NCI-H1105 treated with DMSO at 0.1 percent for 48 hours (cell line): ENCODE measurements around the gene RASAL1.
A peak's percentile ranks its signal among the peaks of the same experiment; 100 is the strongest.

Experiments used
- DNase-seq: peaks from one replicate; lab custom pipeline; 2025; lab: John Stamatoyannopoulos, UW

Gene RASAL1

DNA sequence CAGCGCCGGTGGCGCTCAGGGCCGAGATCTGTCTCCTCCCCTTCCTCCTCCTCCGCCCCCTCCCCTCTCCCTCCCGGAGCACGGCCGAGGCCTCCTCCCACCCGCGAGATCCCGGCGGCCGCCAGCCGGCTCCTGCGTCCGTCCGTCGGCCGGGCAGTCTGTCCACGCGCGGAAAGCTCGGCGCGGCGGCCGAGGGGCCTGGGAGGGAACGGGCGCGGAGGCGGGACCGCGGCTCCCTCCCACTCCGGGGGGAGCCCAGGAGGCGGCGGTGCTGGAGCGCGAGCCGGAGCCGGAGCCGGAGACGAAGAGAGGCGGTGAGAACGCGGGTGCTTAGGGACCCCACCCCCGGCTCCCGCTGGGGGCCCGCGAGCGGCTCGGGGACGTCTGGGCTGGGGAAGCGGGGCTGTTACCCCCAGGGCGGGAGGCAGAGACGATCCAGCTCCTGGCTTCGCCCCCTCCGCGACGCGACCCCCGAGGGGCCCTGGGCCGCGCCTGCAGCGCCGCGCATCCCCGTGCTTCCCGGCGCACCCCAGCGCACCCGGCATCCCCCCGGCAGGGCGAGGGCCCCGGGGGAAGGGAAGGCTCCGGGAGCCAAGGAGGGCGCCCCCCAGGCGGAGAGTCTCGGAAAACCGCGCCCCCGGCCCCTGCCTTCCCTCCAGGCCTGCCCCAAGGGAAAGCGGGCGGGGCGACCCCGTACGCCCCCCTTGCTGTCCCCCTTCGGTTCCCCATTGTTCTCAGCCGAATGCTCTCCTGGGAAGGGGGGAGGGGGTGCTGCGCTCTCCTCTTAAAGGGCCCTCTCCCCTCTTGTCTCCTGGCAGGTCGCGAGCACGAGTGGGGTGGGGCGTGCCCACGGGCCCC lies 78.7 kb downstream of the RASAL1 start, which contains the start of gene DTX1:
Gene DTX1 (plus strand): TSS at position 100 of the 858 bp plus-strand sequence. CDS start 1,463 bp downstream, outside the sequence.
- peak; percentile 33 for DNase-seq

DNA sequence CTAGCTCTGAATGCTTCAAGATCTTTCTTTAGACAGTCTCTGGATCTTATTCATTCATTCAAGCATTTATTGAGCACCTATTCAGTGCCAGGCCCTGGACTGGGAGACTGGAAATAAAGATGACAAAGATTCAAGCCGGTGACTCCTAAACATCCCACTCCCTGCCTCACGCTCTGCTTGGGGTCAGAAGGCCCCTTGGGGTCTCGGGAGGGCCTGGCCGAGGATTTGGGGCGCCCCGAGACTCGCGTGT lies 79.3 kb downstream of the RASAL1 start:
- DNase-seq, result no peak

DNA sequence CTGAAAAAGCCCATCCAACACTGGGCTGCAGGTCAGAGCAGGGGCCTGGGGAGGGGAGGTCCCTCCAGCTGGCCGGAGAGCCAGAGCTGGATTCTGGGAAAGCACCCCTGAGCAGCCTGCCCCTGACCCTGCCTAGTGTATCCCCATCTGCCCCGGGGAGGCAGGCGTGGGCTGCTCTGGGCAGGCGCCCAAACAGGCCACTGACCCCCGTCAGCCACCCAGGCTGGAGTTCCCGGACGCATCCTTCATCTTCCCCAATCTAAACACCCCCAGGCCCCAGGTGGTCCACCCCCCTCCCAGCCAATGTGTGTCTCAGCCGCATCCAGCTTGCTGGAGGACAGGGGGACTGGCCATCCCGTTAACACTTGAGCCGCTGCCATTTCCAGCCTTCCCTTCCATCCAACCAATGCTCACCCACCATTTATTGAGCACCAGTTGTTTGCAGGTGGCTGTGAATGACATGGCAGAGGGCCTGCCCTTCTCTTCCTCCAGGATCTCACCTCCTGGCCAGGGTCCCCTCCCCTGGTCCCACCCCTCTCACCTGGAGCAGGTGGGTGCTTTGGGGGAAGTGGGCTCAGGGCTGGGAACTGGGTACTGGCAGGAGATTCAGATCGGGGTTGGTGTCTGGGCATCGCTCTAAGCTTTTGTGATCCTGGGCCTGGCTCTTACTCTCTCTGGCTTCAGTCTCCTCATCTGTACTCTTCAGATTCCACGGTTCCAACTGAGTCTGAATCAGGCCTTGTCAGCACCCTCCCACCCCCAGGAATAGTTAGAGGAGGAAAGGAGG lies 79.8 kb downstream of the RASAL1 start:
- no peak for DNase-seq

DNA sequence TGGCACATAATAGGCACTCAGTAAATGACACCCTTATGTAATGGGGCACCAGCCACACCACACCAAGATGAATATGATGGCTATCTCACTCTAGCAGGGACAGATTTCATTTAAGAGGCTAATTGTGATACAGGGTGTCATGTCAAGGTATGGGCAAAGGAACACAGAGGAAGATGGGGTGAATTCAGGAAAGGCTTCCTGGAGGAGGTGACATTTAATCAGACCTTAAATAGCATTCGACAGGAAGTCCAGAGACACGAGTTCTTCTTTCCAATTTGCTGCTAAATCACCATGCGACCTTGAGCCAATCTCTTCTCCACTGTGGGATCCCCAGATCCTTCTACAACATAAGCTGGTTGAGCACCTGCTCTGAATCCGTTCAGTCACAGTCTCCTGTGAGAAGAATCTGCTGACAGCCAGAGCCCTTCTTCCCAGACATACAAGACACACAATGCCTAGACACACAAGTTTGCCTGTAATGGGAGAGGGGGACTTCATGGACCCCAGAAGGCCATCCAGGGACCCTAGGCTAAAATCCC lies 80.5 kb downstream of the RASAL1 start:
- no peak for DNase-seq

DNA sequence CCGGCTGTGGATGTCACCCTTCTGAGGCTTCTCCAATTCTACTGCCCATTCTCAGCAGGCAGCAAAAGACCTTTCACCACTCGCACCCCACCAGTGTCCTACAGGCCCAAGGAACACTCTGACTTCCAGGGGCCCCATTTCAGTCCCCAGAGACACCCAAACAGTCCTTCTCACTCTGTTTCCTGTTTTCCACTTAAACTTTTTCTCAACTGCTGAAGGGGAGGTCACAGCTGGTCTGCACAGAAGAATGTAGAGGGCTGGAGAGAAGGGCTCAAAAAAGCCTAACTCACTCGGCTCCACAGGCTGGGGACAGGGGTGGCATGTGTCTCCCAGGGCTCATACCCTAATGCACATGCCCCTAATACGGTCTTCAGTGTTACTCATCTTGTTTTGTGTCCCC lies 83.2 kb downstream of the RASAL1 start:
- no peak for DNase-seq

DNA sequence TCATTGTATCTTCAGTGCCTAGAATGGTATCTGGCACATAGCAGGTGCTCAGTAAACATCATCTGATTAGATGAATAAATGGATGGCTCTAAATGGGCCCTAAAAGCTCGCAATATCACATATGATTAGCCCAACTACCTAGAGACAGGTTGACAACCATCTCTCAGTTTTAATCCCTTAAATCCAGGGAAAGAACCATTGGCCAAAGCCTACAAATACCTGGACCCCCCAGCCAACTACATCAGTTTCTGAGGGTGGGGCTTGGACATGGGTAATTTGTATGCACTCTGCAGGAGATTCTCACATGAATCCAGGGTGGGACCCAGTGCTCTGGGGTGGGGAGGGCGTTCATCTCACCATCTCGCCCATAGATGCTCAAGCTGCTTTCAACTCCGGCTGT lies 83.8 kb downstream of the RASAL1 start:
- no peak for DNase-seq

DNA sequence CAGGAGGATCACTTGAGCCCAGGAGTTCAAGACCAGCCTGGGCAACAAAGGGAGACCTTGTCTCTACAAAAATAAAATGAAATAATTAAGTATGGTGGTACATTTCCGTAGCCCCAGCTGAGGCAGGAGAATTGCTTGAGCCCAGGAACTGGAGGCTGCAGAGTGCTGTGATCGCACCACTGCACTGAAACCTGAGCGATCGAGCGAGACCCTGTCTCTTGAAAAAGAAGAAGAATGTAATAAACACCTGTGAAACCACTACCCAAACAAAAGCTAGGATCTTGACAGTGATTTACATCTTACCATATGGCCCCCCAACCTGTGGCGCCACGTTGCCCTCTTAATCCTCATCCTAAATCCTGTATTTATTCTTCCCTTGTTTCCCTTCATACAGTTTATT lies 84.8 kb downstream of the RASAL1 start:
- DNase-seq, result no peak

DNA sequence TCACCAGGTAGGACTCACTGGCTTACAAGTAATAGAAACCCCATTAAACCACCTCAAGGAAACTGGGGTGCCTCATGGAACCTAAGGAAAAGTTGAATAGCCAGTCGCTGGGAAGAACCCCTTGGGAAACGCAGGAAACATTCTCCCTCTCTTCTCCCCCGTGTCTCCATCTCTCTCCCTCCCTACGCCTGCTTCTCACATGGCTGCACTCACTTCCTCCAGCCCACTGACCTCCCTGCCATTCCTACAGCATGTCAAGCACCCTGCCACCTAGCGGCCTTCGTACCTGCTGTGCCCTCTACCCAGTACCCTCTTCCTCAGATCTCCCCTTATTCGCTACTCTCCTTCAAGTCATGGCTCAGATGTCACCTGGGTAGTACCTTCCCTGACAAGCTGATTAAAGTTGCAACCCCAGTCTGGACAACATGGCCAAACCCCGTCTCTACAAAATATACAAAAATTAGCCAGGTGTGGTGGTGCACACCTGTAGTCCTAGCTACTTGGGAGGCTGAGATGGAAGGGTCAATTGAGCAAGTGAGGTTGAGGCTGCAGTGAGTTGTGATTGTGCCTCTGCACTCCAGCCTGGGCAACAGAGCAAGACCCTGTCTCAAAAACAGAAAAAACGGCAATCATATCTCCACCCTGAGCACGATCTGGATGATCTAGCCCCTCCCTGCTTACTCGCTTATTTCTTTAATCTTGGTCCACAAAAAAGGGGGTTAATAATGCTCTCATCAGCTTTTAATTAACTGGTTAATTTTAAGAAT lies 85.4 kb downstream of the RASAL1 start:
- no peak for DNase-seq
